Activated CD8-positive, alpha-beta T cell treated with anti-CD3 and anti-CD28 coated beads for 36 hours (primary cell): ENCODE data around the gene SPOCK3. TPM values are rescaled to one million over a fixed set of nuclear protein-coding genes. Genes with fewer than 3 reads are reported as not detected.
"Not testable (repeated sequence)": the region's sequence is repeated elsewhere in the genome, so short reads cannot be mapped to it uniquely, and the experiment has no call there.

ENCODE experiments used
- ATAC-seq: fragments of 200-7000 bp; cut with Tn5 transposase; one replicate; pipeline ENCODE4 v1.10.0; 2021; ENCODE audit warnings: mild to moderate bottlenecking, moderate library complexity
- CTCF ChIA-PET: fragments of 350-600 bp; sonication (Branson Sonifier 250); formaldehyde crosslinking; loops from one replicate; lab custom pipeline; 2021; ENCODE audit warnings: antibody characterized with exemption; lab: Charles Lee
- POLR2A ChIA-PET: fragments of 350-600 bp; sonication (Branson Sonifier 250); formaldehyde crosslinking; loops from one replicate; lab custom pipeline; 2021; ENCODE audit warnings: antibody characterized with exemption; lab: Charles Lee
- DNase-seq: peaks from one replicate; pipeline ENCODE4 v3.0.0-alpha.2; 2020
- H3K27ac Mint-ChIP-seq: one replicate; pipeline ENCODE4 v1.8.0; 2021; ENCODE audit warnings: mild to moderate bottlenecking, mixed read lengths
- H3K27me3 Mint-ChIP-seq: one replicate; pipeline ENCODE4 v1.8.0; 2021; ENCODE audit warnings: mixed read lengths
- H3K36me3 Mint-ChIP-seq: one replicate; pipeline ENCODE4 v1.8.0; 2021; ENCODE audit warnings: low read depth, mixed read lengths
- H3K4me1 Mint-ChIP-seq: one replicate; pipeline ENCODE4 v1.8.0; 2021; ENCODE audit warnings: low read depth, mixed read lengths
- H3K4me3 Mint-ChIP-seq: one replicate; pipeline ENCODE4 v1.8.0; 2021; ENCODE audit warnings: mild to moderate bottlenecking, moderate library complexity, mixed read lengths
- H3K9me3 Mint-ChIP-seq: one replicate; pipeline ENCODE4 v1.8.0; 2021; ENCODE audit warnings: mixed read lengths
- intact Hi-C: fragments of 100-400 bp; cut with micrococcal nuclease; formaldehyde crosslinking; loops from one replicate; pipeline ENCODE4 v1.10.0; 2022
- total RNA-seq, 2 experiments: library from RNA; stranded (reverse); gene quantifications; one replicate each; pipeline ENCODE4 v1.2.3, GENCODE V29; 2021
- TF ChIP-seq, protein P1 (sequence below): fragments of 200-600 bp; IDR thresholded peaks from one replicate; pipeline ENCODE4 v1.8.0; 2022; ENCODE audit warnings: antibody characterized with exemption, mild to moderate bottlenecking

The SPOCK3 gene
- total RNA-seq, 2 experiments from 2014 or later: not detected

DNA sequence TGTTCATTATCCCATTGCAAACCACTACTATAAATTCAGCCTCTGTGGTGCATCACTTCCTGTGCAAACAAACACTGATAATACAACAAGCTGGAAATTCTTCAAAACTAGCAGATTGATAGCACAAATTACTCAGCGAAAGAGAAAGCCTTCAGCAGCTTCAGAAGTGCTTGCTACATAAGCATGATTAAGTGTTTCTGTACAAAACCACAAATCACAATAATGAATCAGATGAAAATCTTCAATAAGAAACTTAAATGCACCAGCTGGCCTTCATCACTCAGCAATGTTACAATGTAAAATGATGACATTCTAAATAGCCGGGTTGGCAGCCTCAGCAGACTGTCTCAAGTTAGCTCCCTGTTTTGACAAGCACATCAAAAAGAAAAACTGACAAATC lies 262.2 kb downstream of the SPOCK3 start:
- H3K36me3 Mint-ChIP-seq: no peaks in the 10 kb centered on the region
- H3K4me1 Mint-ChIP-seq: no peaks in the 10 kb centered on the region
- no peaks in the 10 kb centered on the region for H3K27me3 Mint-ChIP-seq
- no peak overlapping the region for H3K27ac Mint-ChIP-seq
- no peak for ATAC-seq
- TF ChIP-seq, protein P1, sequence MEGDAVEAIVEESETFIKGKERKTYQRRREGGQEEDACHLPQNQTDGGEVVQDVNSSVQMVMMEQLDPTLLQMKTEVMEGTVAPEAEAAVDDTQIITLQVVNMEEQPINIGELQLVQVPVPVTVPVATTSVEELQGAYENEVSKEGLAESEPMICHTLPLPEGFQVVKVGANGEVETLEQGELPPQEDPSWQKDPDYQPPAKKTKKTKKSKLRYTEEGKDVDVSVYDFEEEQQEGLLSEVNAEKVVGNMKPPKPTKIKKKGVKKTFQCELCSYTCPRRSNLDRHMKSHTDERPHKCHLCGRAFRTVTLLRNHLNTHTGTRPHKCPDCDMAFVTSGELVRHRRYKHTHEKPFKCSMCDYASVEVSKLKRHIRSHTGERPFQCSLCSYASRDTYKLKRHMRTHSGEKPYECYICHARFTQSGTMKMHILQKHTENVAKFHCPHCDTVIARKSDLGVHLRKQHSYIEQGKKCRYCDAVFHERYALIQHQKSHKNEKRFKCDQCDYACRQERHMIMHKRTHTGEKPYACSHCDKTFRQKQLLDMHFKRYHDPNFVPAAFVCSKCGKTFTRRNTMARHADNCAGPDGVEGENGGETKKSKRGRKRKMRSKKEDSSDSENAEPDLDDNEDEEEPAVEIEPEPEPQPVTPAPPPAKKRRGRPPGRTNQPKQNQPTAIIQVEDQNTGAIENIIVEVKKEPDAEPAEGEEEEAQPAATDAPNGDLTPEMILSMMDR: no peak
- H3K9me3 Mint-ChIP-seq: peaks cover 18% of the 10 kb centered on the region
- H3K4me3 Mint-ChIP-seq: no peak overlapping the region
- no peak for DNase-seq
- intact Hi-C loops: no loop called here
- POLR2A ChIA-PET: no interaction called here
- CTCF ChIA-PET: no interaction called here

DNA sequence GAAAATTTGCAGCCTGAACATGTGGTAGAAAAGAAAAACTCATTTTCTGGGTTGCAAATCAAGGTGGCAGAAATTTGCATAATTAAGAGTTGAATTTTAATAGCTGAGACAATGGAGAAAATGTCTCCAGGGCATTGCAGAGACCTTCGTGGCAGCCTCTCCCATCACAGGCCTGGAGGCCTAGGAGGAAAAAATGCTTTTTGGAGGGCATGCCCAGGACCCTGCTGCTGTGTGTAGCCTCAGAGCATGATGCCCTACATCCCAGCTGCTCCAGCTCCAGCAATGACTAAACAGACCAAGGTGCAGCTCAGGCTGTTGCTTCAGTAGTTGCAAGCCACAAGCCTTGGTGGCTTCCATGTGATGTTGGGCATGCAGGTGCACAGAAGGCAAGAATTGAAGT lies 266.1 kb downstream of the SPOCK3 start:
- intact Hi-C loops, H3K4me1 Mint-ChIP-seq, H3K27ac Mint-ChIP-seq, CTCF ChIA-PET, H3K27me3 Mint-ChIP-seq, ATAC-seq, POLR2A ChIA-PET, DNase-seq, H3K36me3 Mint-ChIP-seq, H3K4me3 Mint-ChIP-seq: not testable (repeated sequence)
- H3K9me3 Mint-ChIP-seq: peaks cover 26% of the 10 kb centered on the region

DNA sequence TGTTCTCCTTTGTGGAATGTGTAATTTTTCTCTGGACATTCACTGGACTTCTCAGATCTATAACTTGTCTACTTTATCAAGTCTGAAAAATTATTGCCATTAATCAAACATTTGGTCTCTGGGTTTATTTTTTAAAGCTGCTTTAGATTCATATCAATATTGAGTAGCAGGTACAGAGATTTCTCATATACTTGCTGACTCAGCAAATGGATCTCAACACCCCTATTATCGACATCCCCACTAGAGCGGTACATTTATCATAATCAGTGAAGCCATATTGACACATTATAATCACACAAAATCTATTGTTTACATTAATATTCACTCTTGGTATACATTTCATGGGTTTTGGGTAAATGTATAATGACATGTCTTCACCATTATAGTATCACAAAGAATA lies 268.7 kb downstream of the SPOCK3 start:
- Mint-ChIP-seq H3K36me3 (no peaks in the 10 kb centered on the region), H3K4me3 (no peak overlapping the region), H3K27me3 (no peaks in the 10 kb centered on the region), H3K27ac (no peak overlapping the region), H3K9me3 (peaks cover 26% of the 10 kb centered on the region), H3K4me1 (no peaks in the 10 kb centered on the region)
- TF ChIP-seq, protein P1: no peak
- intact Hi-C loops: no loop called here
- DNase-seq: no peak
- CTCF ChIA-PET: no interaction called here
- POLR2A ChIA-PET: no interaction called here
- no peak for ATAC-seq

DNA sequence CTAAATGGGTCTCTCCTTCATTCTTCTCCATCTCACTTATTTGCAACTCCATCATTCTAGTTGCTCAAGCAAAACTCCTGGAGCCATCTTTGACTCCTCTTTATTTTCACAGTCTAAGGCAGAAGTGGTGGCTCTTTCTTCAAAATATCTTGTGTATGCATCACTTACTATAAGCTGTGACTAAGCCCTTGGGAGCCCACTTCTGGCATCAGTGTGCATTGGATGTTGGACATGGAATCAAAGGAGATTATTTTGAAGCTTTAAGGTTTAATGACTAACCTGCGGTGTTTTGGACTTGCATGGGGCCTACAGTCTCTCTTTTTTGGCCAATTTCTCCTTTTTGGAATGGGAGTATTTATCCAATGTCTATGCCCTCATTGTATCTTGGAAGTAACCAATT lies 276.8 kb downstream of the SPOCK3 start:
- Mint-ChIP-seq H3K4me1 (no peaks in the 10 kb centered on the region), H3K9me3 (peaks cover 14% of the 10 kb centered on the region), H3K27me3 (no peaks in the 10 kb centered on the region), H3K36me3 (no peaks in the 10 kb centered on the region), H3K4me3 (no peak overlapping the region), H3K27ac (no peak overlapping the region)
- CTCF ChIA-PET: no interaction called here
- TF ChIP-seq, protein P1: no peak
- intact Hi-C loops: no loop called here
- POLR2A ChIA-PET: no interaction called here
- ATAC-seq (no peak), DNase-seq (no peak)

DNA sequence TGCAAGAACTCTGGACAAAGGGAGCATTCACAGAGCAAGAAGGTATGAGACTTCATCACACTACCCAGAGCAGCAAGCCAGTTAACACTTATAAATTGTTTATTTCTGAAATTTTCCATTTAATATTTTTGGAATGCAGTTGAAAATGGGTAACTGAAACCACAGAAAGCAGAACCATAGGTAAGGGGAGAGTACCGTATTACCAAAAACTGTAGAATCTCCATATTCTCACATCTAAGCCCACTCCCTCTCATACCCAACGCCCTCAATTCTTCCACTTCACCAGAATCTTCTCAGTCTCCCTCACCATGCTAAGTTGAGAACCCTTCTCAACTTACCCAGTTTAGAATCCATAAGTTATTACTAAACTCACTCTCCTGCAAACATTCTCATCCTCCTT lies 277.8 kb downstream of the SPOCK3 start:
- H3K36me3 Mint-ChIP-seq: no peaks in the 10 kb centered on the region
- intact Hi-C loops: no loop called here
- no peak overlapping the region for H3K4me3 Mint-ChIP-seq
- ChIA-PET CTCF (no interaction called here), POLR2A (no interaction called here)
- ATAC-seq: no peak
- TF ChIP-seq, protein P1: no peak
- H3K27ac Mint-ChIP-seq: no peak overlapping the region
- no peak for DNase-seq
- no peaks in the 10 kb centered on the region for H3K27me3 Mint-ChIP-seq
- H3K4me1 Mint-ChIP-seq: no peaks in the 10 kb centered on the region
- peaks cover 14% of the 10 kb centered on the region for H3K9me3 Mint-ChIP-seq

DNA sequence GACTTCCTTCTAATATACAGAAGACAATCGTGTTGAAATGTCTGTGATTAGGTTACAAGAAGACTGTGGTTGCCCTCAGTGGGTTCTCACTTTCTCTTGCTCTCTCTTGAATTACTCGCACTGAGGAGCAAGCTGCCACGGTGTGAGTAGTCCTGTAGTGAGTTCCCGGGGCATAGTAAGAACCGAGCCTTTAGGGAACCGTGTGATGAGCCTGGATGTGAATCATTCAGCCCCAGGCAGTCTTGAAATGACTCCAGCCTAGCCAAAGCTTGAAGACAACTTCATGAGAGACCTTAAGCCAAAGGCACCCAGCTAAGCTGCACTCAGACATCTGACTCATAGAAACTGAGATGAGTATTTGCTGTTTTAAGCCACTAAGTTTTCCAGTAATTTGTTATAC lies 292.7 kb downstream of the SPOCK3 start:
- ATAC-seq (peak; percentile 45), DNase-seq (peak; percentile 1)
- CTCF ChIA-PET: no interaction called here
- TF ChIP-seq, protein P1: no peak
- Mint-ChIP-seq H3K4me1 (no peaks in the 10 kb centered on the region), H3K27me3 (no peaks in the 10 kb centered on the region), H3K4me3 (no peak overlapping the region), H3K36me3 (no peaks in the 10 kb centered on the region), H3K27ac (no peak overlapping the region), H3K9me3 (peaks cover 2% of the 10 kb centered on the region)
- POLR2A ChIA-PET: no interaction called here
- intact Hi-C loops: no loop called here
